Lower leg skin (tissue), 4 donors: ENCODE measurements around the gene LGALS12. TPM values are rescaled to one million over a fixed set of nuclear protein-coding genes. Genes with fewer than 3 reads are reported as not detected.

Experiments used
- DNase-seq, 2 donors: peaks; one replicate each; pipeline ENCODE4 v3.0.0-alpha.2; 2019; ENCODE audit warnings: low spot score in 2 of 2
- H3K4me3 ChIP-seq: fragments of 200-600 bp; sonication (generic); 2 replicates; pipeline ENCODE4 v1.5.1; 2017; ENCODE audit warnings: mild to moderate bottlenecking, low read depth; ENCODE audit not compliant: poor library complexity, severe bottlenecking
- POLR2A ChIP-seq, 2 donors: fragments of 450-650 bp; IDR thresholded peaks; one replicate each; pipeline ENCODE4 v1.6.1; 2016 to 2017; ENCODE audit warnings: antibody characterized with exemption in 2 of 2, mild to moderate bottlenecking in 1 of 2, moderate library complexity in 1 of 2
- whole genome bisulfite sequencing, 2 donors: methylation state at CpG; one replicate each; pipeline ENCODE4 v1.1.5; 2018; 5-methylcytosine and 5-hydroxymethylcytosine counted together
- intact Hi-C: fragments of 100-400 bp; cut with DNase I; formaldehyde crosslinking; loops from one replicate; pipeline ENCODE4 v1.15.0; 2023; ENCODE audit warnings: low total_unique reads
- total RNA-seq, 4 donors: library from RNA; depleted of rRNA; stranded (reverse); fragments of >200 nt; gene quantifications; one replicate each; pipeline ENCODE4 v1.1.0, GENCODE V29; 2016
- TF ChIP-seq, protein P1 (sequence below), 3 donors: fragments of 450-650 bp; IDR thresholded peaks; one replicate each; pipeline ENCODE4 v1.5.1; 2016; ENCODE audit warnings: antibody characterized with exemption in 3 of 3, mild to moderate bottlenecking in 3 of 3, moderate library complexity in 2 of 3

The LGALS12 gene
- total RNA-seq, 4 donors from 2014 or later, result 0.17 to 2.5 (median 0.84) TPM; not detected in 1

DNA sequence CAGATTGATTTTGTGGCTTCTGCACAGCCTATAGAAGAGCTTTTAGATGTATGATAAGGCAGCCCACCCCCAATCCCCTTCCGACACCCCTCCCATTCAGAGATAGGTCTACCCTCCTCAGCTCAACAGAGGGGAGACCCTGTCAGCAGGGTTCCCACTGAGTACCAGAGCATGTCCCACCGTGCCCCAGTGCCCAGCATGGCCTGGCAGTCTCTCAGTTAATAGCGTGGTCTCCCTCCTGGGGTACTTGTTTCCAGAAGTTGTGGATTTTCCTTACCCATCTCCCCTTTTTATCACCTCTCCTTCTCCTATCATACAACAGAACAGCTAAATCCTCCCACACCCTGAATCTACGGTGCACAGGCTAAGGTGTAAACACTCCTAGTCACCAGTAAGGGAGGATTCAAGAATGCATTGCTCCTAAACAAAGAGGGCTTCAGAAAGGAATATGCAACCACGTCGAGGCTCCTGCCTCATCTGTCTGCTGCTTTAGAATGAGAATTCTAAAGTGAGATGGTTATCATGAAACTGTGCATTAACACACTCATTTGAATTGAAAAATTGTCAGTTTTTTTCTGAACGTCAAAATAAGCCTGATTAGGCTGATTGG lies 50.6 kb downstream of the LGALS12 start:
- WGBS, 2 donors, result 74 to 75% methylated on average over 7 of the region's 7 CpGs
- DNase-seq, result peak in 1 of 2 donors; percentile 56
- intact Hi-C loops, result no loop called here
- TF ChIP-seq POLR2A (IDR thresholded peaks at IDR 0.05), result no peak
- TF ChIP-seq, protein P1, sequence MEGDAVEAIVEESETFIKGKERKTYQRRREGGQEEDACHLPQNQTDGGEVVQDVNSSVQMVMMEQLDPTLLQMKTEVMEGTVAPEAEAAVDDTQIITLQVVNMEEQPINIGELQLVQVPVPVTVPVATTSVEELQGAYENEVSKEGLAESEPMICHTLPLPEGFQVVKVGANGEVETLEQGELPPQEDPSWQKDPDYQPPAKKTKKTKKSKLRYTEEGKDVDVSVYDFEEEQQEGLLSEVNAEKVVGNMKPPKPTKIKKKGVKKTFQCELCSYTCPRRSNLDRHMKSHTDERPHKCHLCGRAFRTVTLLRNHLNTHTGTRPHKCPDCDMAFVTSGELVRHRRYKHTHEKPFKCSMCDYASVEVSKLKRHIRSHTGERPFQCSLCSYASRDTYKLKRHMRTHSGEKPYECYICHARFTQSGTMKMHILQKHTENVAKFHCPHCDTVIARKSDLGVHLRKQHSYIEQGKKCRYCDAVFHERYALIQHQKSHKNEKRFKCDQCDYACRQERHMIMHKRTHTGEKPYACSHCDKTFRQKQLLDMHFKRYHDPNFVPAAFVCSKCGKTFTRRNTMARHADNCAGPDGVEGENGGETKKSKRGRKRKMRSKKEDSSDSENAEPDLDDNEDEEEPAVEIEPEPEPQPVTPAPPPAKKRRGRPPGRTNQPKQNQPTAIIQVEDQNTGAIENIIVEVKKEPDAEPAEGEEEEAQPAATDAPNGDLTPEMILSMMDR (IDR thresholded peaks at IDR 0.05), result no peak
- H3K4me3 ChIP-seq, result no peak overlapping the region

DNA sequence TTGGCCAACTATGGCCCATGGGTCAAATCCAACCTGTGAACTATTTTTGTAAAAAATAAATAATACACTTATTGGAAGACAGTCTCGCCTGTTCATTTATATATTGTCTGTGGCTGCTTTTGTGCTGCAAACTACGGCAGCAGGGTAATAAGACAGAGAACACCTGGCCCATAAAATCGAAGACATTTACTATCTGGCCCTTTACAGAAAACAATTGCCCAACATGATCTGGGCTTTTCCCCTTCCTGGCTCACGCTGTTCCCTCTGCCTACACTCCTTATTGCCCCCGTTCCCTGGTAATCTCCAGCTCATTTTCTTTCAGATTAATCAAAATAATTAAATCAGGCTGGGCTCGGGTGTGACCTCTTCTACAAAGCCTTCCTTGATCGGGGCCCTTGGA lies 51.7 kb downstream of the LGALS12 start:
- no peak for DNase-seq
- H3K4me3 ChIP-seq, result no peak overlapping the region
- intact Hi-C loops, result no loop called here
- 65 to 75% methylated on average over 7 of the region's 7 CpGs for WGBS, 2 donors
- TF ChIP-seq, protein P1 (IDR thresholded peaks at IDR 0.05), result no peak
- no peak for TF ChIP-seq POLR2A (IDR thresholded peaks at IDR 0.05)

DNA sequence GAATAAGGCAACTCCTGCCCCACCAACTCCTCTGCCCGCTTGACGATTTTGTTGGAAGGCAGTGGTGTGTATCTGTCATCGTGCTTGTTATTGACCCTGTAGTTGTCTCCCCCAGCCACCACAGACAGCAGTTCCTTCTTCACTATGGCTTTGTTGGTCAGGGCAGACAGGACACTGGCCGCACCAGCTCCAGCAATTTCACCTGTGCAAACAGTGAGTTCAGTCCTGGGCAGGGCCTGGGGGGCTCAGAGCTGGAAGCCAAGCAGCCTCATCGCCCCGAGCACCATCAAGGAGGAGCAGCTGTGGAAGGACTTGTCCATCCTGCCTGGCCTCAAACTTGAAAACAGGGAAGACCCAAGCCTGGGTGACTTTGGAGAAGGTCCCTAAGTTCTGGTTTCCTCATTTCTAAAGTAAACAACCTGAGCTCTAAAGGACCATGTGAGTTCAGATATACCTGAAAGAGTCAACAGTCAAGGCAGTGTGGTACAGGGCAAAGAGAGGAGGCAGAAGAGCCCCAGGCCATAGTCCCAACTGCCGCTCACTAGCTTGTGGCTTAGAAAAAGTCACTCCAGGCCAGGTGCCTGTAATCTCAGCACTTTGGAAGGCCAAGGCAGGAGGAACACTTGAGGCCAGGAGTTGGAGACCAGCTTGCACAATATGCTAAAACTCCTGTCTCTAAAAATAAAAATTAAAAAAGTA lies 52.7 kb downstream of the LGALS12 start:
- DNase-seq, result peak in 1 of 2 donors; percentile 63
- 90 to 95% methylated on average over 7 of the region's 7 CpGs for WGBS, 2 donors
- TF ChIP-seq, protein P1 (IDR thresholded peaks at IDR 0.05), result no peak
- no peak for TF ChIP-seq POLR2A (IDR thresholded peaks at IDR 0.05)
- intact Hi-C loops, result no loop called here
- no peak overlapping the region for H3K4me3 ChIP-seq

DNA sequence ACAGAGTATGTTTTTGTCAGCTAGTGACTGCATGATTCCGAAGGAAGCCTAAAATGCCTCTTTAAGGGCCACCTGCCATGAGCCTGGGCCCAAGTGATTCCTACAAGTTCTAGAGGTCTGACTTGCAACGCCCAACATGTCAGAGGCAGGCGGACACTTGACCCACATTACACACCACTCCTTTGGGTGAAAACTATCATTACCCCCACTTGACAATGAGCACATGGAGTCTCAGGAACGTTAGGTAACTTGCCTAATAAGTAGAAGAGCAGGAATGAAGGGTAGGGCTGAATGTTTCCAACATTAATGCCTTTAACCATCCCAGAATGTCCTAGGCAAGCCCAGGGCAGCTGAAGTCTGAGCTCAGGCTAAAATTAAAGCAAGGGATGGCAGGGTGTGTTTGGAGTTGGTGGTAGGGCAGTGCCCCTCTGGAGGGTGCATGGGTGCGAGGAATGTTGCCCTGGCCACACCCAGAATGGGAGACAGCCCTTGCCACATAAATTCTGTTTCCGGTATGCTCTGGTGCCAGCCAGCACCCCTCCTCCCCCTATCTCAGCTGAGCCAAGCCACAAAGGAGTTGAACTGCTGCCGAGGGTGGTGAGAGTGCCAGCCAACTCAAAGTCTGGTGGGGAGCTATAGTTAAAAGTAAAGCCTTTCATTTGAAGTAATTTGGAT lies 54.8 kb downstream of the LGALS12 start:
- TF ChIP-seq, protein P1 (IDR thresholded peaks at IDR 0.05), result no peak
- TF ChIP-seq POLR2A (IDR thresholded peaks at IDR 0.05), result no peak
- 47% methylated on average over 7 of the region's 7 CpGs for WGBS, 2 donors
- H3K4me3 ChIP-seq, result no peak overlapping the region
- DNase-seq, result peak in 1 of 2 donors; percentile 84
- intact Hi-C loops, result no loop called here

DNA sequence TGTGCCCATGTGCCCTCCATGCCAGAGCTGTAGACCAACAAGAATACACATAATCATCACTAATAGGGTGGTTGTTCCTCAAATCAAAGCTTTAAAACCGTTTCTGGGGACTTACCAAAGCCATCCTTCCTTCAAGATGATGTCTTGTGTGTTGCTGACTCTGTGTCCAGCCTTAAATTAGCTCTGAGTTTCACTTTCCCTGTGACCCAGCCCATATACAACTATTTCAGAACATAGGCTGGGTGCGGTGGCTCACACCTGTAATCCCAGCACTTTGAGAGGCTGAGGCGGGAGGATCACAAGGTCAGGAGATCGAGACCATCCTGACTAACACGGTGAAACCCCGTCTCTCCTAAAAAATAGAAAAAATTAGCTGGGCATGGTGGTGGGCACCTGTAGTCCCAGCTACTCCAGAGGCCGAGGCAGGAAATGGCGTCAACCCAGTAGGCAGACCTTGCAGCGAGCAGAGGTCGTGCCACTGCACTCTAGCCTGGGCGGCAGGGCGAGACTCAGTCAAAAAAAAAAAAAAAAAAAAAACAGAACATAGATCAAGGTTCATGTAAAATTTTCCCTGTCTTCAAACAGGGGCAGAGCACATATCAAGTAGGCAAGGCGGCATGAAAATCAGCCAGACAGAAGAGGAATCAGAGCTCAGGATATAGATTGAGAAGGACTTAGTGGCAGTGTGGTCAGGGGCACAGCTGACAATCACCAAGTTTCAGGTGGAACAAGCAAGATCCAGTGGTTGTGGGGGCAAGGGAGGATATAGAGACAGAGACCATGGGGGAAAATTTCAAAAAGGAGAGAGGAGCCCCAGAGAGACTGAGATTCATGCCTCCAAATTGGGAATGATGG lies 57.5 kb downstream of the LGALS12 start, which contains the start of gene PLAAT2:
PLAAT2 (minus strand) TSS at position 179 of the 855 bp plus-strand sequence; CDS start at position 124, 55 bp downstream.
- TF ChIP-seq POLR2A (IDR thresholded peaks at IDR 0.05), result no peak
- TF ChIP-seq, protein P1 (IDR thresholded peaks at IDR 0.05), result no peak
- DNase-seq, result no peak
- 94% methylated on average over 13 of the region's 13 CpGs for WGBS, 2 donors
- H3K4me3 ChIP-seq, result no peak within 1 kb of the TSS
- intact Hi-C loops, result no loop called here
